Left ventricle myocardium superior (tissue), 1 donor: ENCODE results near the gene TK2. TPM values are rescaled to one million over a fixed set of nuclear protein-coding genes. Genes with fewer than 3 reads are reported as not detected.
A peak's percentile ranks its signal among the peaks of the same experiment; 100 is the strongest.

Experiments
- ATAC-seq: fragments of 200-7000 bp; cut with Tn5 transposase; one replicate; pipeline ENCODE4 v1.9.1; 2020; ENCODE audit warnings: mild to moderate bottlenecking, moderate library complexity
- DNase-seq: peaks from one replicate; pipeline ENCODE4 v3.0.0-alpha.2; 2020
- intact Hi-C: fragments of 100-400 bp; cut with micrococcal nuclease; formaldehyde crosslinking; loops from one replicate; pipeline ENCODE4 v1.11.0; 2022
- total RNA-seq: library from RNA; stranded (reverse); fragmentation: NEBNext Ultra II Directional; extraction: Animal tissue kit (Norgen Biotek cat#: 25700); gene quantifications from one replicate; pipeline ENCODE4 v1.2.1, GENCODE V29; 2021
- donor health status: DM: no; HTN: yes; CAD: no; lungs with severe emphysema.

TK2 gene
- total RNA-seq, 1 donor from 2014 or later = 16.8 TPM

- DNase-seq (no peak), ATAC-seq (no peak)
- intact Hi-C loops = loop anchor here (5.0 kb wide), 1 partner anchor 35 kb away; no protein-coding TSS in a partner anchor
Observed at GRCh38 chr16:66551788-66552285, 1.9 kb upstream of the TK2 start.

- intact Hi-C loops = loop anchor here (5.0 kb wide), 1 partner anchor 34 kb away; no protein-coding TSS in a partner anchor
- DNase-seq (no peak), ATAC-seq (no peak)
Observed at GRCh38 chr16:66551348-66551759, 1.4 kb upstream of the TK2 start.

- no peak for DNase-seq
- no peak for ATAC-seq
Observed at GRCh38 chr16:66548868-66549267, 1.1 kb downstream of the TK2 start.

GRCh38 chr16:66548068-66548467 lies 1.9 kb downstream of the TK2 start:
- no peak for DNase-seq
- ATAC-seq = no peak
- intact Hi-C loops = no loop called here

More at GRCh38 chr16:66548868-66549267, 1.1 kb downstream of the TK2 start:
- intact Hi-C loops = no loop called here

GRCh38 chr16:66547101-66547989 lies 2.6 kb downstream of the TK2 start:
- intact Hi-C loops = no loop called here
- DNase-seq (no peak), ATAC-seq (no peak)

GRCh38 chr16:66544016-66544757 lies 5.7 kb downstream of the TK2 start:
- no peak for DNase-seq
- intact Hi-C loops = no loop called here
- no peak for ATAC-seq

- ATAC-seq = no peak
- DNase-seq = no peak
- intact Hi-C loops = no loop called here
Observed at GRCh38 chr16:66543541-66543940, 6.4 kb downstream of the TK2 start.

- intact Hi-C loops = no loop called here
Observed at GRCh38 chr16:66542396-66542795, 7.5 kb downstream of the TK2 start.

GRCh38 chr16:66541388-66542355 lies 8.2 kb downstream of the TK2 start:
- intact Hi-C loops = no loop called here
- DNase-seq (no peak), ATAC-seq (peak; percentile 32)

More at GRCh38 chr16:66542396-66542795, 7.5 kb downstream of the TK2 start:
- ATAC-seq = no peak
- DNase-seq = no peak

GRCh38 chr16:66539623-66540469 lies 10.1 kb downstream of the TK2 start:
- no peak for ATAC-seq
- intact Hi-C loops = no loop called here
- no peak for DNase-seq

- no peak for DNase-seq
- ATAC-seq = peak; percentile 19
- intact Hi-C loops = no loop called here
Observed at GRCh38 chr16:66538910-66539309, 11.0 kb downstream of the TK2 start.

- DNase-seq (no peak), ATAC-seq (no peak)
- intact Hi-C loops = no loop called here
Observed at GRCh38 chr16:66537236-66537635, 12.7 kb downstream of the TK2 start.

GRCh38 chr16:66536525-66536924 lies 13.4 kb downstream of the TK2 start:
- intact Hi-C loops = no loop called here
- DNase-seq = no peak
- no peak for ATAC-seq

GRCh38 chr16:66534376-66534799 lies 15.5 kb downstream of the TK2 start:
- ATAC-seq = peak; percentile 42
- intact Hi-C loops = no loop called here
- DNase-seq = no peak

GRCh38 chr16:66529475-66529874 lies 20.4 kb downstream of the TK2 start:
- intact Hi-C loops = no loop called here
- ATAC-seq = no peak
- DNase-seq = no peak

- no peak for DNase-seq
- ATAC-seq = no peak
- intact Hi-C loops = no loop called here
Observed at GRCh38 chr16:66528294-66528693, 21.6 kb downstream of the TK2 start.

- ATAC-seq (no peak), DNase-seq (no peak)
- intact Hi-C loops = no loop called here
Observed at GRCh38 chr16:66525396-66526180, 24.3 kb downstream of the TK2 start.
